Stimulated activated effector memory CD8-positive, alpha-beta T cell treated with anti-CD3 and anti-CD28 coated beads, Interleukin-12 subunit alpha, Interleukin-12 subunit beta, amount 100 ng/mL, for 72 hours (primary cell): ENCODE data around the gene OGDH.

Experiments used
- ATAC-seq: fragments of 150-1000 bp; cut with Tn5 transposase; 2 replicates; pipeline ENCODE4 v1.10.0; 2021
- DNase-seq, 2 donors: peaks; one replicate each; pipeline ENCODE4 v3.0.0; 2021 to 2022; ENCODE audit warnings: low spot score in 2 of 2
- H3K27ac Mint-ChIP-seq: one replicate; pipeline ENCODE4 v1.8.0; 2022; ENCODE audit warnings: mild to moderate bottlenecking, mixed read lengths
- H3K36me3 Mint-ChIP-seq: one replicate; pipeline ENCODE4 v1.8.0; 2022; ENCODE audit warnings: mild to moderate bottlenecking, mixed read lengths
- H3K4me1 Mint-ChIP-seq: one replicate; pipeline ENCODE4 v1.8.0; 2022; ENCODE audit warnings: mixed read lengths
- H3K4me3 Mint-ChIP-seq: one replicate; pipeline ENCODE4 v1.8.0; 2022; ENCODE audit warnings: mild to moderate bottlenecking, mixed read lengths
- H3K9me3 Mint-ChIP-seq: one replicate; pipeline ENCODE4 v1.8.0; 2022; ENCODE audit warnings: mixed read lengths

Gene OGDH

GRCh38 chr7:44602576-44602910 lies 3.9 kb upstream of the OGDH start:
- Mint-ChIP-seq H3K27ac (no peak overlapping the region), H3K4me3 (no peak overlapping the region), H3K9me3 (no peaks in the 10 kb centered on the region), H3K36me3 (peaks cover 16% of the 10 kb centered on the region), H3K4me1 (peaks cover 17% of the 10 kb centered on the region)
- no peak for ATAC-seq
- no peak for DNase-seq

GRCh38 chr7:44603193-44603592 lies 3.2 kb upstream of the OGDH start:
- Mint-ChIP-seq H3K4me3 (no peak overlapping the region), H3K27ac (no peak overlapping the region)

DNA sequence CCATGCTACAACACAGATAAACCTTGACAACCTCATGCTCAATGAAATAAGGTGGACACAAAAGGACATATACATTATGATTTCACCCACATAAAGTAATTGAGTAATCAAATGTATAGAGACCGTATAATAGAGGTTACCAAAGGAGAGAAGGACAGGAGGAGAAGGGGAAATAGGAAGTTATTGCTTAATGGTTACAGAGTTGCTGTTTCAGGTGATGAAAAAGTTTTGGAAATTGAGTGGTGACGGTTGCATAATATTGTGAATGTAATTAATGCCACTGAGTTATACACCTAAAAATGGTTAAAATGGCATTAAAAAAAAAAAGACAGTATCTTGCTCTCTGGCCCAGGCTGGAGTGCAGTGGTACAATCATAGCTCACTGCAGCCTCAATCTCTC lies 1.5 kb upstream of the OGDH start:
- no peak for DNase-seq
- H3K4me3 Mint-ChIP-seq = peak overlapping the region; percentile 94

More at GRCh38 chr7:44603193-44603592, 3.2 kb upstream of the OGDH start:
- peaks cover 24% of the 10 kb centered on the region for H3K4me1 Mint-ChIP-seq
- no peaks in the 10 kb centered on the region for H3K9me3 Mint-ChIP-seq
- H3K36me3 Mint-ChIP-seq = peaks cover 23% of the 10 kb centered on the region
- DNase-seq (no peak), ATAC-seq (no peak)

DNA sequence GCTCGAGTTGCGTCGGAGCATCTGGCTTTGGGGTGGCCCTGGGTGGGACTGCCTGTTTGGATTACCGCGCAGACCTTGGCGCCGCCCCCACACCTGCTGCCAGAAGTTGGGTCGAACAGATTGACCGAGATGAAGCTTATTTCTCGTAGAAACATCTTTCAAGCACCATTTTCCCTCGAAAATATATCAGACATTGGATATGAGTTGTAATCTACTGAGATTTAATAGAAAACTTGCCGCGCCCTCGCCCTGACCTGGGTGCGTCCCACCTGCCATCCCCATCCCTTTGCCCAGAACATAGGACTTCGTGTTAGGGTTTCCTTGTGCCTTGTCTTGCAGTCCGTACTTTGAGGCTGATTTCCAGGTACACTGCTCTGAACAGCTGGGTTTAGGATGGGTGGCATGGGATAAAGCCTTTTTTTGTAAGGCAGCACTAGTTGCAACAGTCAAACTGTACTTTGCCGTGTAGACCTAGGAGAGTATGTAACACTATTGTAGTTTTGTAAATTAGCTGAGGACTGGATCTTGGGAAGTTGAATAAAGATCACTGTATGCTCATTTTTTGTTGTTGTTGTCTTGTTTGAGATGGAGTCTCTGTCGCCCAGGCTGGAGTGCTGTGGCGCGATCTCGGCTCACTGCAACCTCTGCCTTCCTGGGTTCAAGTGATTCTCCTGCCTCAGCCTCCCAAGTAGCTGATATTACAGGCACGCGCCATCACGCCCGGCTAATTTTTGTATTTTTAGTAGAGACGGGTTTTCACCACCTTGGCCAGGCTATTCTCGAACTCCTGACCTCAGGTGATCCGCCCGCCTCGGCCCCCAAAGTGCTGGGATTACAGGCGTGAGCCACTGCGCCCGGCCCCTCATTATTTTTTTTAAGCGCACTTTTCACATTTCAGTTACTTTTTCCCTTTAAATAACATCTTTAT lies 978 bp downstream of the OGDH start:
- peak overlapping the region; percentile 94 for H3K4me3 Mint-ChIP-seq
- peaks cover 51% of the 10 kb centered on the region for H3K4me1 Mint-ChIP-seq
- ATAC-seq (no peak), DNase-seq (no peak)
- peak overlapping the region; percentile 99 for H3K27ac Mint-ChIP-seq
- no peaks in the 10 kb centered on the region for H3K9me3 Mint-ChIP-seq
- H3K36me3 Mint-ChIP-seq = peaks cover 37% of the 10 kb centered on the region

More for the DNA sequence above, 1.5 kb upstream of the OGDH start:
- H3K27ac Mint-ChIP-seq = no peak overlapping the region
- no peaks in the 10 kb centered on the region for H3K9me3 Mint-ChIP-seq
- peaks cover 37% of the 10 kb centered on the region for H3K4me1 Mint-ChIP-seq
- peaks cover 34% of the 10 kb centered on the region for H3K36me3 Mint-ChIP-seq
- no peak for ATAC-seq

DNA sequence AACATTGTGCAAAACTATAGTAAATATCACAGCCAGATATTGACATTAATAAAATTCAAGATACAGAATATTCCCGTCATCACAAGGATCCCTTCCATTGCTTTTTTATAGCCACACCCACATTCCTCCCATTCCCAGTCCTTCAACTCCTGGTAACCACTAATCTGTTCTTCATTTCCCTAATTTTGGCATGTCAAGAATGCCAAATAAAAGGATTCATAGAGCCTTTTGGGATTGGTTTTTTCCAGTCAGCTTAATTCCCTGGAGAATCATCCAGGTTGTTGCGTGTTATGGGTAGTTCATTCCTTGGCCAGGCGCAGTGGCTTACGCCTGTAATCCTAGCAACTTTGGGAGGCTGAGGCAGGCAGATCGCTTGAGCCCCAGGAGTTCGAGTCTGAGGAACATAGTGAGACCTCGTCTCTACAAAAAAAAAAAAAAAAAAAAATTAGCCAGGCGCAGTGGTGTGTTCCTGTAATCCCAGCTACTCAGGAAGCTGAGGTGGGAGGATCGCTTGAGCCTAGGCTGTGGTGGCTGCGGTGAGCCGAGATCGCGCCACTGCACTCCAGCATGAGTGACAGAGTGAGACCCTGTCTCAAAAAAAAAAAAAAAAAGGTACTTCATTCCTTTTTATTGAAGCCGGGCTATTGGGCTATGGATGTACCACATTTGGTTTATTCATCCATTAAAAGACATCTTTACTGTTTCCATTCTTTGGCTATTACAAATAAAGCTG lies 2.7 kb downstream of the OGDH start:
- DNase-seq = no peak
- peaks cover 62% of the 10 kb centered on the region for H3K4me1 Mint-ChIP-seq
- peaks cover 42% of the 10 kb centered on the region for H3K36me3 Mint-ChIP-seq
- no peaks in the 10 kb centered on the region for H3K9me3 Mint-ChIP-seq
- peak overlapping the region; percentile 19 for H3K4me3 Mint-ChIP-seq
- H3K27ac Mint-ChIP-seq = no peak overlapping the region
- ATAC-seq = no peak

GRCh38 chr7:44609829-44610228 lies 3.4 kb downstream of the OGDH start:
- peaks cover 69% of the 10 kb centered on the region for H3K4me1 Mint-ChIP-seq
- no peak for ATAC-seq
- peaks cover 48% of the 10 kb centered on the region for H3K36me3 Mint-ChIP-seq
- H3K27ac Mint-ChIP-seq = no peak overlapping the region
- no peak overlapping the region for H3K4me3 Mint-ChIP-seq
- DNase-seq = no peak
- no peaks in the 10 kb centered on the region for H3K9me3 Mint-ChIP-seq

- Mint-ChIP-seq H3K27ac (peak overlapping the region; percentile 74), H3K4me1 (peaks cover 74% of the 10 kb centered on the region), H3K9me3 (no peaks in the 10 kb centered on the region), H3K36me3 (peaks cover 20% of the 10 kb centered on the region), H3K4me3 (peak overlapping the region; percentile 28)
- ATAC-seq = no peak
- DNase-seq = no peak
Observed at GRCh38 chr7:44615149-44615611, 8.8 kb downstream of the OGDH start.

DNA sequence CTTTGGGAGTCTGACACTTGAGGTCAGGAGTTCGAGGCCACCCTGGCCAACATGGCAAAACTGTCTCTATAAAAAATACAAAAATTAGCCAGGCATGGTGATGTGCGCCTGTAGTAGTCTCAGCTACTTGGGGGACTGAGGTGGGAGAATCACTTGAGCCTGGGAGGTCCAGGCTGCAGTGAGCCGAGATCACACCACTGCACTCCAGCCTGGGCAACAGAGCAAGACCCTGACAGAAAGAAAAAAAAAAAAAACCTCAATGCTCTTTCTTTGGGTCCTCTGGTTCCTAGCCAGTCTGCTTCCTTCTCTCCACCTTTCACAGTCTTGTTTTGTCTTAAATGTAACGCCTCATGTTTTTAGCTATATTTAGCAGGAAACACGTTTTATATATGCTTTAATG lies 9.4 kb downstream of the OGDH start:
- no peak overlapping the region for H3K4me3 Mint-ChIP-seq
- no peak overlapping the region for H3K27ac Mint-ChIP-seq

DNA sequence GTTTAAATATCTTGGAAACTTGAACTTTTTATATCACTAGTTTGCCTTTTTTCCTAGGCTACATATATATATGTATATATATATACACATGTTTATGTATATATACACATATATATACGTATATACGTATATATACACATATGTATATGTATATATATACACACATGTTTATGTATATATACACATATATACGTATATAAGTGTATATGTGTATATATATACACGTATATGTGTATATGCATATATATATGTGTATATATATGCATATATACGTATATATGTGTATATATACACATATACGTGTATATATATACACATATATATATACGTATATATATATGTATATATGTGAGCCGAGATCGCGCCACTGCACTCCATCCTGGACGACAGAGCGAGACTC lies 10.1 kb downstream of the OGDH start:
- Mint-ChIP-seq H3K36me3 (peaks cover 20% of the 10 kb centered on the region), H3K4me3 (peak overlapping the region; percentile 42), H3K27ac (peak overlapping the region; percentile 80), H3K9me3 (peaks cover 2% of the 10 kb centered on the region), H3K4me1 (peaks cover 83% of the 10 kb centered on the region)
- ATAC-seq (no peak), DNase-seq (no peak)

More for the DNA sequence above, 9.4 kb downstream of the OGDH start:
- Mint-ChIP-seq H3K9me3 (no peaks in the 10 kb centered on the region), H3K4me1 (peaks cover 75% of the 10 kb centered on the region), H3K36me3 (peaks cover 20% of the 10 kb centered on the region)
- DNase-seq = no peak
- no peak for ATAC-seq

GRCh38 chr7:44617225-44617890 lies 10.9 kb downstream of the OGDH start:
- H3K9me3 Mint-ChIP-seq = peaks cover 2% of the 10 kb centered on the region
- peak overlapping the region; percentile 42 for H3K4me3 Mint-ChIP-seq
- H3K4me1 Mint-ChIP-seq = peaks cover 83% of the 10 kb centered on the region
- H3K36me3 Mint-ChIP-seq = peaks cover 17% of the 10 kb centered on the region
- H3K27ac Mint-ChIP-seq = peak overlapping the region; percentile 80
- ATAC-seq = peak; percentile 93
- DNase-seq = no peak

DNA sequence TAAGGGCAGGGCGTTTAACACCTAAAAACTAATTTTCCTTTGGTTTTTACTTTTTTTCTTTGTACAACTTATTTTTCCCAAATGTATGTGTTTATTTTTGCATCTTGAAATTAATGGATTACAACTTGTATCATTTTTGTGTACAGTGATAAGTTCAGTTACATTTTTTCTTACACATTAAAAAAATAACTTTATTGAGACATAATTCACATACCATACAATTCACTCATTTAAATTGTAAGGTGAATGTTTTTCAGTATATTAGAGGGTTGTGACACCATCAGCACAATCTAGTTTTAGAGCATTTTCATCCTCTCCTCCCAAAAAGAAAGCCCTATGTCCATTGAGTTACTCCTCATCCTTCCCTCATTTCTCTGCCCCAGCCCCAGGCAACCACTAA lies 11.6 kb downstream of the OGDH start:
- Mint-ChIP-seq H3K27ac (peak overlapping the region; percentile 80), H3K36me3 (peaks cover 12% of the 10 kb centered on the region), H3K4me1 (peaks cover 83% of the 10 kb centered on the region), H3K4me3 (peak overlapping the region; percentile 42), H3K9me3 (peaks cover 2% of the 10 kb centered on the region)
- ATAC-seq (no peak), DNase-seq (no peak)

DNA sequence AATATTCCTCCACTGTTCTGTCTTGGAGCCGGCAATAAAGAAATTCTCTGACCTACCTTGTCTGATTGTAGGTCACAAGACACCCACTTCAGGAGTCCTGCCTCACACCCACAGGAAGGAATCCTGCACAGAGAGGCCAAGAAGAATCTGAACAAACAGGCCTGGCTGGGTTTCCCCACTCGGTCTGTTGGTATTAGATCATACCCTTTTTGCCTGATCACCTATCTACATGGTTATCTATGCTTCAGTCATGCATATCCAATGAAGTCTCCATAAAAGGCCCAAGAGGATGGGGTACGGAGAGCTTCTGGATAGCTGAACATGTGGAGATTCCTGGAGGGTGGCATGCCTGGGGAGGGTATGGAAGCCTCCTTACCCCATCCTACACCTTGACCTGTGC lies 12.3 kb downstream of the OGDH start:
- H3K27ac Mint-ChIP-seq = peak overlapping the region; percentile 80
- H3K4me3 Mint-ChIP-seq = peak overlapping the region; percentile 42
- DNase-seq (no peak), ATAC-seq (peak; percentile 6)
- H3K36me3 Mint-ChIP-seq = peaks cover 16% of the 10 kb centered on the region
- peaks cover 87% of the 10 kb centered on the region for H3K4me1 Mint-ChIP-seq
- H3K9me3 Mint-ChIP-seq = peaks cover 2% of the 10 kb centered on the region

GRCh38 chr7:44621034-44621749 lies 14.8 kb downstream of the OGDH start:
- no peak for DNase-seq
- H3K4me3 Mint-ChIP-seq = peak overlapping the region; percentile 63
- ATAC-seq = no peak
- H3K9me3 Mint-ChIP-seq = peaks cover 2% of the 10 kb centered on the region
- peak overlapping the region; percentile 63 for H3K27ac Mint-ChIP-seq
- peaks cover 28% of the 10 kb centered on the region for H3K36me3 Mint-ChIP-seq
- H3K4me1 Mint-ChIP-seq = peaks cover 88% of the 10 kb centered on the region

- Mint-ChIP-seq H3K4me3 (peak overlapping the region; percentile 63), H3K9me3 (peaks cover 2% of the 10 kb centered on the region), H3K4me1 (peaks cover 91% of the 10 kb centered on the region), H3K27ac (peak overlapping the region; percentile 63), H3K36me3 (peaks cover 33% of the 10 kb centered on the region)
- ATAC-seq = no peak
- no peak for DNase-seq
Observed at GRCh38 chr7:44621750-44622103, 15.3 kb downstream of the OGDH start.
